ENCODE data around the gene TMTC1.

Gene TMTC1

DNA sequence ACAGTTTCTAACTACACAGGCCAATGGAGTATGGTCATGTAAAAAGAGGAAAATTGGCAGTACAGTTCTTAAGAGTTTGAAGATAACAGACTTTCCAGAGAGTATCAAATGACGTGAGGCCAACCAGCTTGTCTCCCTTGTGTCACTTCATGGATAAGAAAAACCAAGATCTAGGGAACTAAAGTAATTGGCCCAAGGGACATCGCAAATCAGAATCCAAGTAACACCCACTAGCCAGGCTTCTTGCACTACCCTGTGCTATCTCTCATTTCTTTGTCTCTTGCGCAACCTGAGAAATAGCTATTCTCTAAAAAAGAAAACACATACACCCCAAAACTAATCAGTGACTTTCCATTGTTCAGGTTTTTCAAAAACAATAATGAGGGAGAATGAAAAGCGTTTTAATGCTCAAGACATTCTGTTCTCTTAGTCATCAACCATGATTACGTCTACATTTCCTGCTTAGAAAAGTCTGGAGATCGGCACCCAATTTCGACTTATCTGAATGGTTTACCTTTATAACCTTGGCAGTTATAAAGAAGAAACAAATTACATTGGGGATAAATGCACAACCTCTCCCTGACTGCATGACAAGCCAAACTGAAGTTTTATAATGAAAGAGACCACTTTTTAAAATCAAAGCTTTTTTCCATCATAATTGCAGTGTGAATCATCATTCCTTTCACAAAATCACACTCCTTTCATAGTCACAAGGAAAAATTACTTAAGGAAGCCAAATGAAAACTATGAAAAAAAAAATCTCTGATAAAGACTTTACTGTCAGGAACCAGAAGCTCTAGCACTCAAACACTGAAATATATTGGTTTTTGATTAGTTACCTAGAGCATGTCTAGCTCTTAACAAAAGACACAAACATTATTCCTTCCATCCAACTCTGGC lies 42.1 kb downstream of the TMTC1 start:
- DNase-seq (ENCODE audit: low spot score), result no peak

DNA sequence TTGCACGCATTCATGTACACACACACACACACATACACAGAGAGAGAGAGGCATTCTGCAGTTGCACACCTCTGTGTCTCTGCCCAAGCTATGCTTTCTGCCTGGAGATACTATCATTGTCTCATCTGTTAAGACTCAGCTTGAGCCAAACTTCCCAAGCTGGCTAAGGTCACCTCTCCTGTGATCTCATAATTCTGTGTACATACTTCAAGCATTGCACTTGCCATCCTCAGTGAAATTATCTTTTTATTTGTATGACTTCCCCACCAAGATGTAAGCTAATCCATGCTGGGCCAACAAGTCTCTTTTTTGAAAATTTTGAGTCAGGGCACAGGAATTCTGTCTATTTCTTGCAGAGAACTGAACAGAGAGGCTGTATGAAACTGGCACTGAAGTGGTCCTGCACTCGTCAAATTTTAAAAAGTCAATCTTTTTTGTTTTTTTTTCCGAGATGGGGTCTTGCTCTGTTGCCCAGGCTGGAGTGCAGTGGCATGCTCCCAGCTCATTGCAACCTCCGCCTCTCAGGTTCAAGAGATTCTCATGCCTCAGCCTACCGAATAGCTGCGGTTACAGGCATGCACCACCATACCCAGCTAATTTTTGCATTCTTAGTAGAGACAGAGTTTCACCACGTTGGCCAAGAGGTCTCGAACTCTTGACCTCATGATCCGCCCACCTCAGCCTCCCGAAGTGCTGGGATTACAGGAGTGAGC lies 44.3 kb downstream of the TMTC1 start:
- DNase-seq (ENCODE audit: low spot score), result no peak

DNA sequence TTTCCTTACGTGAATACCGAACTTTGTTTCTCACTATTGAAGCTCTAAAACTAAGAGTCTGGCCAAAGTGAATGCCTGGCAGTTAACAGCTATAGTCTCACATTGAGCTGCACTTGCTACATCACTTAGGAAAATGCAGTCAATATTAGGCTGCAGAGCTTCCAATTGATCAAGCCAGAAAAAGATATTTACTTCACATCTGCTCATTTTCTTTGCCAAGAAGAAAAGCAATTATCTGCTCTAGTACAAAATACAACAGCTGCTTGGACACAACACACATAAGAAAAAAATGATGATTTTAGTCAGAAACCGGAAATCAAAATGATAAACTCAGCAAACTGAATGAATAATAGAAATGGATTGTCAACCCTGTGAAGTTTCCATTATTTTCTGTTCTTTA lies 45.4 kb downstream of the TMTC1 start:
- no peak for DNase-seq (ENCODE audit: low spot score)

DNA sequence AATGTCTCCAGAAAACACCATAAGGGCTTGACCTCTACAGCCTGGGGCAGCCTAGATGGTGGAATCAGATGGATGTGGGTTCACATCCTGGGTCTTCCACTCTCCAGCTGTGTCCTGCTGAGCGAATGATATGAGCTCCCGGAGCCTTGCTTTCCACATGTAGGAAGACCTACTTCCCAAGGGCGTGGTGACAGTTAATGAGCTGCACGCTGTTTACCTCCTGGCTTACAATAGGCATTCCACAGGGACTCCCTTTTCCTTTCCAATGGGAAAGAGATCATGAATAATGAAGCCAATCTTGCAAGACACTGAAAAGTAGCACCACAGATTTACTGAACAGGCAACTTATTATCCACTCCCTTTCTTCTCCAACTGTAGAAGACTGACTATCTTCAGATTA lies 46.1 kb downstream of the TMTC1 start:
- DNase-seq (ENCODE audit: low spot score), result no peak

DNA sequence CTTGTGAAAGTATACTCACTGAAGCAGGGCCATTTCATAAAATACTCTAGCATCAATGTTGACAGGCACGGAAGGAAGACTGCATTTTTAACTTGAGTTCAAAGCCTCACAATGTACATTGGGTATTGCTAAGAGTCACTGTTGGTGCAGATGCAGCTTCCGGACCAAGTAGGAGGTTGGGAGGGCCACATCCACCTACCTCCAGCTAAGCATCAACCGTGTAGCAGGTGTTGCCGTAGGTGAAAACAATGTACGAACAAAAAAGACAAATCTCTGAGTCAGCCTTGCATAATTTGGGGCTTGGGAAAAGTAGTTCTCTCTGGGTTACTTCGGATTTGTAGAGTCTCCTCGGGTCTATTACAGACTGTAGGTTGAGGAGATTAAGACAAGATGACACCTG lies 48.1 kb downstream of the TMTC1 start:
- no peak for DNase-seq (ENCODE audit: low spot score)

DNA sequence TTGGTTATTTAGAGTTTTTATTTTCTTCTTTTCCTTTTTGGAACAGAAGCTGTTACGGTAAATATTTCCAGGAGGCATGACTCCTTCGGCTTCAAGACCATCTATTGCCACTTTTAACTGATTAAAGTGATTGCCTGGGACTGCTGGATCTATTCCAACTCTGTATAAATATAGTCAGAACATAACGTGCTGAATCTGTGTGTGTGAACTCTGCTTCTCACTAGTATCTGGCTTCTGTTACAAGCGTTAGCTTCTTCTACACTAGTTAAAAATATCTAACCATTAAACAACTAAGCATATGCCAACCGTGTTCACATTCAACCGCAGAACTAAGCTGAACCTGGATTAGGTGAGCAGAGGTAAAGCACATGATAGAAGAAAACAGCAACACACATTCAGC lies 49.0 kb downstream of the TMTC1 start:
- no peak for DNase-seq (ENCODE audit: low spot score)

DNA sequence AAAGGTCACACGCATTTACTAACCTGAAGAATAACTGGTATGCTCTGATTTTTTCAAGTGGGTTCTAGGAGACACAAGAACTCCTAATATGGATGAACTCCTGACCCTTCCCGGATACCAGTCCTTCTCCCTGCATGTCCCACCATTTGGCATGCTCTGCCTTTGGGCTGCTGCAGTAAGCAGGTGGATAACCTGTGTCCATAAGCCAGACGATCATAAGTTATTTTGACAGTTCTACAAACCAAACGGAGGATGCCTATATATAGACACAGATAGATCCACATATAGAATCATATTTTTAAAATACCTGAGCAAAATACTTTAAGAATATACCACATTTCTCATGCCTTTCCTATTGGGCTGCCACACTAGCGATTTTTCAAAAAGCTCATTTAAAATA lies 49.4 kb downstream of the TMTC1 start:
- no peak for DNase-seq (ENCODE audit: low spot score)

DNA sequence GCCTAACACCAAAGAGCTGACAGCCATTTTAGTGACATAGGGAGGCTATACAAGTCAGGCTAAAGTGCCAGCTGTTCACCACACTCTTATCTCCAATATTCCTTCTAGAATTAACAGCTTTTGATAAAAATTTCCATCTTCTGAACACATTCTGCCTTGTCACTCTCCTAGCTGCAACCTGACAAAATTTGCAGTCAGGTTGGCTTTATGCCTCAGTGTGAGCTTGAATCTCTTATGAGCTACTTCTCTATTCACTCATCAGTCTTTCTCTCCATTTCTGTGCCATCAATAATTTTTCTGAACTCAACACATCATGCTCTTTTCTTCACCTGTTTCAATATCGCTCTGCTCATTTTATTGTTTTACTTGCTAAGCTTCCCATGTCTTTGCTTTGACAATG lies 50.2 kb downstream of the TMTC1 start:
- DNase-seq (ENCODE audit: low spot score), result no peak

DNA sequence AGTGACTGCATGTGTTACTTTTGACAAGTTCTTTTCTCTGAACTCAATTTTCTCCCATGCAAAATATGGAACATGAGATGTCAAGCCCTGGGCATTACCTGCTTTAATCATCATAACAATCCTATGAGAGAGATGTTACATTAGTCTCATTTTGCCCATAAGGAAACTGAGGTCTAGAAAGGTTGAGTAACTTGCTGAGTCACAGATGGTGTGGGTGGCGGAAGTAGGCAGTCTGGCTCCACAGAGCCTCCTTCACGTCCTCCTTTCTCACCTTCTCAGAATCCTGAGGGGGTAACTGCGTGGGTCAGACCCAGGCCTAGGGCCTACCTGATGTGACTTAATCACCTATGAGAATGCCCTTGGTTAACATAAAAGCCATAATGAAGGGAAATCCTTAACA lies 50.7 kb downstream of the TMTC1 start:
- no peak for DNase-seq (ENCODE audit: low spot score)

DNA sequence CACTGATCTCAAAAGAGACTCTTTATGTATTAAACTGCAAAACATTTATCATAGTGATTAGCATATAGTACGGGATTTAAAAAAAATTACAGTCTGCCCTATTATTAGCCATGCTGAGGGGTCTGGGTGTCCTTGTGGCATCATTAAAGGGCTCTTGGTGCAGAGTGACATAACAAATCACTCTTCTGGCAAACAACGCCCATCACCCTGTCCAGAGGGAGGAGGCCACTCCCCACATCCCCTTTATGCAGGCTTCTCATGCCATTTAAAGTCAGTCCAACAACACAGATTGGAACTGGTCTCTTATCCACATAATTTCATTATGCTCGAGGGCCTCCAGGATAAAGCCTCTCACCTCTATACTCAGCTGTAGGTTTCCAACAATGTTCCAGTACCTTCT lies 51.1 kb downstream of the TMTC1 start:
- DNase-seq (ENCODE audit: low spot score), result no peak

DNA sequence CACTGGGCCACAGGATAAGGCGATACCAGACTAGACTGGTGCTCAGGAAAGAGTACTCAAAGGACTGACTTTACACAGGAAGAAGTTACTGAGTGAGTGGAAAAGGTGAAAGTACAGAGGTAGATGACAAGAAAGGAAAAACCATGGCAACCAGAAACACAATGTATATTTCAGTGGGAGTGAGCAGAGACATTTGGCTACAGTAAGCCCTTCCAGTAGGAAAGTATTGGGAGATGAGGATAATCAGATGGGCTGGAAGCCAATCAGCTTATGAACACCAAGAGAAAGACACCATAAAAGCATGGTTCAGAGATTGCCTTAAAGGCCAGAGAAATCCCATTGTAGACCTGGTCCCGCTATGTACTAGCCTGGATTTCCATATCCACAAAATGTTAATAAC lies 51.6 kb downstream of the TMTC1 start:
- DNase-seq (ENCODE audit: low spot score), result no peak

DNA sequence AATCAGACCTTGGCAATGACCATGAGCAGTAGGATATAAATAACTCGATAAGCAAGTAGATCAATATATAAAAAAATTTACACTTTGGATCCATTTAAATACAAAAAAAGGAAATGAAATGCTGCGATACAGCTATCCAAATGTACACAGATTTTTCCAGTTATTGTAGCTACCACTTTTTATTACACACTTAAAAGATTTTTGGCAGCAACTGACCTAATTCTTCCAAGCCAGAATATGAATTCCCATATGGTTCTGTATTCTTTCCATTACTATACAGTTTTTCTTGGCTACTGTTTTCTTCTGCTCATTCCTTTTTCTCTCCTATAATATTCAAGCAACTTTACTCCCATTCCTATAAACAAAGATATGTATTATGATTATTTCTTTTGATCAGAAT lies 52.2 kb downstream of the TMTC1 start:
- no peak for DNase-seq (ENCODE audit: low spot score)

DNA sequence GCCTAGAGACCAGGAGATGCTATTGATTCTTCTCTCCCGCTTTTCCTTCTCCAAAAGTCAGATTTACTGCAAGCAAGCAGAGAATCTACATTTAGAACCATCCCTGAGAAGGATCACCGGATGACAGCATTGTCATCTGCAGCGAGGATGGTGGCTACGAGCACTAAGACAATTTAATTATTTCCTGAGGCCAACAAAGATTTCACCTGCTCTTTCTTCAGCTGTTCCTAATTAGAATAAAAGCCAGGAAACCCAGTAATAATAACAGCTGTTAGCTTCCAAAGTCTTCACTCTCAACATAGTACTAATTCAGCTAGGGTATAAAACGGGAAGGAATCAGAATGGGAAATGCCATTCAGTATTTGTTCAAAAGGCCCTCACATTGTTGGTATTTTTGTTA lies 53.3 kb downstream of the TMTC1 start:
- DNase-seq (ENCODE audit: low spot score), result no peak

DNA sequence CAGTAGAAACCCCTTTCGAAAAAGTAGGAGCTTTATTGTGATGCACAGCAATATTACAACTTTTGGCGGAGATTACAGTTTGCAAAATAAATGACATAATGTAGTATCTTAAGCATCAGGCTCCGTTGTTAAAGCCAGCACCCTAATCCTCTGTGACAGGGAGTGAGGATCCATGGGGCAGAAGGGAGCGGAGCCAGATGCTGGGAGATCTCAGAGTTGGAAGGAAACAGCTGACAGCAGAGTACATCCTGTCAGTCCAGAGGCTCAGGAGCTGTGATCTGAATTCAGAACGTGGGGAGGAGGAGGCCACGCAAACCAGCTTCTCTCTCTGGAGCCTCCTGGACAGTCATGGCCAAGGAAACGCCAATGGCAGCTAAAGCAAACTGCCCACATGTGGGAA lies 55.7 kb downstream of the TMTC1 start:
- no peak for DNase-seq (ENCODE audit: low spot score)

DNA sequence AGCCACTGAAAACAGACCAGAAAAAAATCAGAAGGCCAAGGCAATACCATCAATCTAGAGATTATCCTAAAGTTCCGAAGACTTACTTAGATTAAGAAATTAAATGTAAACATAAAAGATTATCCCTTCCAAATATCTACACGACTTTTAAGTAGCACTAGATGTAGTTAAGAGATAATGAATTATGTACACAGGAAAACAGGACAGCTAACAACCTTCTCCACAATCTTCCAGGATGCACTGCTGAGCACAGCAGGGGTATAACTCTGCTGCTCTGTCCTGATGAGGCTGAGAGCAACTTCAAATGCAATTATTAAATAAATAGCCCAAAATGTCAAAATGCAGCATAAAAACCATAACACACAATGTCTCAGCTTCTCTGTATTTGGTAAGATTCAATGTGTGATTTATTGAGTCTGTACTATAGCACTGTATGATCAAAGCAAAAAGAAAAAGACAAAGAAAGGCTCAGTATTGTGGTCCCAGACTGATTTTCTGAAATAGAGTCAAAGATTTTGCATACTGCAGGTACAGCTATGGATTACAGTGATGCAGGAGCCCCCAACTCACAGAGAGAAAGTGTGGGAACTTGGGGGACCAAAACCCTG lies 56.9 kb downstream of the TMTC1 start:
- no peak for DNase-seq (ENCODE audit: low spot score)

DNA sequence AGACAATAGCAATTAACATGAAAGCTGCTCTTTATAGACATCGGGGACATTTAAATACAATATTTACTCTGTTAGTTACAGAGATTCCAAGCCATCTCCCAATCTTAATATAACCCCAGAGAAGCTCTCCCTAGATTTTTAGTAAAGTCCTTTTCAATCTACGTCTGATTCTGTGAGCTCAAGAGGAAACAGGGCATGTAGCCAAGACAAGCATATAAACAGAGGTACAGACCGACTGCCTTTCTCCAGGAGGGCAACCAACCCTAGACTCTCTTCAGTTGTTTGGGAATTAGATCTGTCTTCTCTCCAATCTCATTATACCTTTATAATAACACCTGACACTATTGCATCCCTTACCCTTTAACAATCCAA lies 57.4 kb downstream of the TMTC1 start:
- no peak for DNase-seq (ENCODE audit: low spot score)

DNA sequence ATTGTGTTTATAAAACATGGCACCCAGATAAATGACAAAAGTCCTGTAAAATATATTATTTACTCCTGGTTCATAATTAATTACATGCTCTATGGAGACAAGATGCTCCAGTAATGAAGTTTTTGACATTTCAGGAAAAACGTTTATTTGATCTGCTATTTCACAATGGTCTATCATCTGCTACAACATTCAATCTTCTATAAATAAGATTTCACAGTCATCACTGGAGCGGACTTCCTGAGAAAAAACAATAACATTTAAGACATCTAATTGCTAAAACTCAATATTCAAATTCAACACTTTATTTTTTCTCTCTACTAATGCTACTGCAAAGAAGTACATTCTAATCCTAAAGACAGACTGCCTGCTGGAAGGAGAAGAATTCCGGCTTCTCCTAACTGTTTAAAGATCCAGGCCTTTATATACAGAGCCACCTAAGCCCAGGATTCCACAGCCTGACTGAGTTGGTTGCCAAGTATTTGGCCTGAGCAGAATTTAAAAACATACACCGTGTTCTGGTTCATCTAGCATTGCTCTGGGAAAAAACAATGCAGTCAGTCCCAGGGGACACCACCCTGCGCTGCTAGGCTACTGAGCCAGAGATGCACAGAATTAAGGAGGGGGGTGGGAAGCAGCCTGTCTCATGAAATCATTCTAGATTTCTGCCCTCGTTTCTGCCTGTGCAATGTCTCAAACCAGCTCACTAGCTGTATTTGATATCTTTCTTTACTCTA lies 58.0 kb downstream of the TMTC1 start:
- DNase-seq (ENCODE audit: low spot score), result no peak

DNA sequence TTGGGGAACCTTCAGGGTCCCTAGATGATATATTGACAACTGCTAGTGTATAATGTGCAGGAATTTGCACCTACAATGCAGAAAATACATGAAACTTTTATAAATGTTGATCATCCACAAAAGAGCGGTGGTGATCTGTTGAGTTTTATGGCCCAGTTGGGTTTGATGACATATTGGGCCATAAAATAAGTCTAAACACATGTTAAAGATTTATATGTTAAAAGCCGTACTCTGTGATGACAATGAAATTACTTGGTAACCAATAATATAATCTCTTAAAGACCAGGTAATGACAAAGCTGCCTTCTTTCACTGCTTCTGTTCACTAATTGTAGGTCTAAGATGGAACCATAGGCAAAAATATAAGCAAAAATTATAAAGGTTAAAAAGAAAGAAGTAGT lies 61.6 kb downstream of the TMTC1 start:
- no peak for DNase-seq (ENCODE audit: low spot score)

DNA sequence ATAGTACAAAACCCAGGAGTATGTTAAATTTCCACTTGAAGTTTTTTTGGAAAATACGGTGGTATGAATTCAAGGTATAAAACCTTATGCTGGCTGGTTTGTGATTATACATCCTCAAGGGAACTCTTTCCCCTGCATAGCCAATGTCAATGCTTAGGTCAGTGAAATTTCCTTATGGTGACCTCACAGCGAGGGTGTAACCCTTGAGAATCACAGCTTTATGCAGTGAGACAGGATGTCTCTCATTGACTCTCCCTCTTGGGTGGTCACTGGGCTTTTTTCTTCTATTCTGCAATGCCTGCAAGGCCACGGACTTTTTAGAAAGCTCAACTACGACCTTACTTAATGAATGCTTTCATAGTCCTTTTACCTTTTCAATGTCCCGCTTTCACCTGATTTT lies 64.4 kb downstream of the TMTC1 start:
- DNase-seq (ENCODE audit: low spot score), result no peak

DNA sequence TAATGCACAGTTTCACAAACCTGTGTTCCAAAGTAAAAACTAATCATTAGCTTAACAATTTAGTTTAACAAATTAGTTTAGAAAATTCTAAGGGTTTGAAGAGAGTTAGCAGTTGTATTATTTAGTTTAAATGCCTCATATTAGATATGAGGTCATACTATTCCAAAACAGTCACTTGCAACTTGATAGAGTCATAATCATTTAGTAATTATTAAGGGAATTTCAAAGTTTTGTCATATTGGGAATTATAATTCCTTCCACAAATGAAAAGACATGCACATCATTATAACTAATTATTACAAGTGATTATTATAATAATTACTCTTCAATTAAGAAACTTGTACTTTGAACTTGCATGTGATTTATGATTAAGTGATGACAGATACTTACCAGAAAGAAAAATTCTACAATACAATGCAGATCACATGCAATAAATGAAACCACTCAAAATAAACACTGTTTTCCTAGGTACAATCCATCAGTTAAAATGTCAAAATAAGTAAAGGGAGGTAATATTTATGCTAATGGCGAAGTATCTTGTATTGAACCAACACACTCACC lies 66.1 kb downstream of the TMTC1 start:
- no peak for DNase-seq (ENCODE audit: low spot score)

DNA sequence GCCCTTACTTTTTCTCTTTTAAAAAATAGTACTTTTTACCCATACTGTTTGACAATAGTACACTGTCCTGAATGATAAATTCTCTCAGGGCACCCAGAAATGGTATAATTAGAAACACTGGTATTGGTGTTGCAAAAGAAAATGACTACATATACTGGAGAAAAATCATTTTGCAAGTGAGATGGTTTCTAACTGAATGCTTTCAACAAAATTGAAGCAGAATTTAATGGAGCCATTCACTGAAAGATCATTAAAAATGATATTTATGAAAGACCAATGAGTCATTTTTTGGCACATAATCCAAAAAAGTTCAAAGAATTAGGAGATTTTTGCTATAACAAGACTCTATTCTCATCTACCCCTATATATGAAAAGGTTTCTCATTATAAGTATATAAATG lies 68.8 kb downstream of the TMTC1 start:
- DNase-seq (ENCODE audit: low spot score), result no peak

DNA sequence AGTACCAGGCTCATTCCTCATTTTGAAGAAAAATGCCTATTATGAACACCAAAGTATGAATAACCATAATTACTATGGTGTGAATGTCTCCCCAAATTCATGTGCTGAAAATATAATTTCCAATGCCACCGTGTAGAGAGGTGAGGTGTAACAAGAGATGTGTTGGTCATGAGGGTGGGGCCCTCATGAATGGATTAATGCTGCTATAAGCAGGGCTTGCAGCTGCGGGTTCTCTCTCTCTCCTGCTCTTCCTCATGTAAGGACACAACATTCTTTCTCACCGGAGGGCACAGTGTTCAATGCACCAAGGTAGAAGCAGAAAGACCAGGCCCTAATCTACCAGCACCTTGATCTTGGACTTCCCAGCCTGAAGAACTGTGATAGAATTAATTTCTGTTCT lies 70.0 kb downstream of the TMTC1 start:
- no peak for DNase-seq (ENCODE audit: low spot score)

Data from RKO (cell line).